NCI-H2227 (cell line): ENCODE measurements around the gene TPBGL.

ENCODE experiments used
- DNase-seq: peaks from one replicate; lab custom pipeline; 2025; ENCODE audit not compliant: unreplicated experiment; lab: John Stamatoyannopoulos, UW

Gene TPBGL, protein sequence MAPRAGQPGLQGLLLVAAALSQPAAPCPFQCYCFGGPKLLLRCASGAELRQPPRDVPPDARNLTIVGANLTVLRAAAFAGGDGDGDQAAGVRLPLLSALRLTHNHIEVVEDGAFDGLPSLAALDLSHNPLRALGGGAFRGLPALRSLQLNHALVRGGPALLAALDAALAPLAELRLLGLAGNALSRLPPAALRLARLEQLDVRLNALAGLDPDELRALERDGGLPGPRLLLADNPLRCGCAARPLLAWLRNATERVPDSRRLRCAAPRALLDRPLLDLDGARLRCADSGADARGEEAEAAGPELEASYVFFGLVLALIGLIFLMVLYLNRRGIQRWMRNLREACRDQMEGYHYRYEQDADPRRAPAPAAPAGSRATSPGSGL

DNA sequence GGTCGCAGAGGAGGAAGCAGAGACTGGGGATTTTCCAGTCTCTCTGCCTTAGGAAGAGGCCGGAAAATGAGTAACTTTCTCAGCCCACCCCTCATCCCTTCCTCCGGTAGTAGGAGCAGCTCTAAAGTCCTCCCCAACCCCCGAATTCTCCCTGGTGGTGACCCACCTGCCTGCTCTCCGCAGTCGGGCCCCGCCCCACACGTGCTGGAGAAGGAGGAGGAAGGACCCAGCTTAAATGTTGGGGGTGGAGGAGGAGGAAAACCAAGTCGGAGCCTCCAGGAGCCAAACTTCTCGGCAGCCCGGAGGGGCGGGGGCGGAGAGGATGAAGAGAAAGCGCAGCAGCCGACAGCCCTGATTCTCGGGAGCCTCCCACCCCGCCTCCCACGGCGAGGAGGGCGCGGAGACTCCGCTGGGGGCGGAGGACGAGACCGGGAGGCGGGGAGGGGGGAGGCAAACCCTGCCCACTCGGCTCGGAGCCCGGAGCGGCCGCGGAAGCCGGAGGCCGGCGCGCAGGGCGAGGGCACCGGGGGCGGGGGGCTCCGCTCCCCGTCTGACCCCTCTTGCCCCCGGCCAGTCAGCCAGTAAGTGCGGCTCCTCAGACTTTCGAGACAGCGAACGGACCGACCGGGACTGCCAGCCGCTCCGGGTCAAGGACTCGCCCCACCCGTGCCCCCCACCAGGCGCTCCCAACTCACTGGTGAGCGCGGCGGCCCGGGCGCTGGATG is at the start of gene TPBGL:
Gene TPBGL (plus strand): TSS at position 464 of the 725 bp plus-strand sequence. CDS start 276 bp downstream, outside the sequence.
- DNase-seq = peak; percentile 59

DNA sequence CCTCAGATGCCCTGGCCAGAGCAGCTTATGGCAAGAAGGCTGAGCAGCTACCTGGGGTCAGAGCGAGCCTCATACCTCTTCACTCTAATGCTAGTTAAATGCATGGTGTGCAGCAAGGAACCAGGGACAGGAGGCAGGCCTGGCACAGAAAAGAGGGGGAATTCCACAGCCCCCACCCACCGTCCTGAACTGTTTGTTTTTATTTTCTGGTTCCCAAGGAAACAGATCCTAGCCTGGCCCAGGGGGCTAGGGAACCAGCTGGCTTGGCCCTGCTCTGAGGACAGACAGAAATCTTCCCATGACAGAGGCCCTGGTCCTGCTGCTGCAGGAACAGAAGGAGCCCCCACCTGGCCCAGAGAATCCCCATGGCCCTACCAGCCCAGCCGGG is 49.2 kb upstream of the TPBGL start:
- DNase-seq = peak; percentile 36

- DNase-seq = no peak
These were observed 47.3 kb upstream of the TPBGL start for GRCh38 chr11:75193271-75193670.

DNA sequence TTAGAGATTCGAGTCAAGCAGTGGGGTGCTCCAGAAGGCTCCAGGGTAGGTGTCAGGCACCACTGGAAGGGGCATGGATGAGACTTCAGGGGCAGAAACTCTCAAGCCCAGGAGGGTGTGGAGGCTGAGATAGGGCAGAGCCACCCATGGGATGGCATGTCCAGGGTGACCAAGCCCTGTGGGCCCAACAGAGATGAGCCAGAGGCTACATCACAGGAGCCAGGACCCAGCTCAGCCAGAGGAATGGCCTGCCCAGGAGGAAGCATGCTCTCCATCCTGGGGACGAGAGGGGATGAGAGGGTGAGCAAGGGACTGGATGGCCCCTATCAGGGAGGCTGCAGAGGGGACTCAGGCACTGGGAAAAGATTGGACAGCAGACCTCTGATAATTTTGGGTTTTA is 46.9 kb upstream of the TPBGL start:
- DNase-seq = no peak

DNA sequence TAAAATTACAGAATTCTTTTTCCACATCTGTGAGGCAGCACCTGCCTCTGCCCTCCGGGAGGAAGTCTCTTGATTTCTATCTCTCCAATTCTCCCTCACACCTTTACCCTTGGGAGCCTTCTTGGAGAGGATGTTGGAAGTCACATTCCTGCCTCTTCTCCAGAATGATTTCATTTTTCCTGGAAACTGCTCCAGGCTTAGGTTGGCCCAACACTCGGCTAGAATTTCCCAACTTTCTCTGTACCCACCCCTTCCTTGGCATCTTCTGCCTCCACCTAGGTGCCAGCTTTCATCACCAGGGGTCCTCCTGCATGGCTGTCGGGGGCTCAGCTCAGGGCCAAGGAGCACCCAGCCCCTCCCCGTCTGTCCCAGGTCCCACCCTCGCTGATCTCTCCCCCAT is 46.4 kb upstream of the TPBGL start:
- DNase-seq = no peak

DNA sequence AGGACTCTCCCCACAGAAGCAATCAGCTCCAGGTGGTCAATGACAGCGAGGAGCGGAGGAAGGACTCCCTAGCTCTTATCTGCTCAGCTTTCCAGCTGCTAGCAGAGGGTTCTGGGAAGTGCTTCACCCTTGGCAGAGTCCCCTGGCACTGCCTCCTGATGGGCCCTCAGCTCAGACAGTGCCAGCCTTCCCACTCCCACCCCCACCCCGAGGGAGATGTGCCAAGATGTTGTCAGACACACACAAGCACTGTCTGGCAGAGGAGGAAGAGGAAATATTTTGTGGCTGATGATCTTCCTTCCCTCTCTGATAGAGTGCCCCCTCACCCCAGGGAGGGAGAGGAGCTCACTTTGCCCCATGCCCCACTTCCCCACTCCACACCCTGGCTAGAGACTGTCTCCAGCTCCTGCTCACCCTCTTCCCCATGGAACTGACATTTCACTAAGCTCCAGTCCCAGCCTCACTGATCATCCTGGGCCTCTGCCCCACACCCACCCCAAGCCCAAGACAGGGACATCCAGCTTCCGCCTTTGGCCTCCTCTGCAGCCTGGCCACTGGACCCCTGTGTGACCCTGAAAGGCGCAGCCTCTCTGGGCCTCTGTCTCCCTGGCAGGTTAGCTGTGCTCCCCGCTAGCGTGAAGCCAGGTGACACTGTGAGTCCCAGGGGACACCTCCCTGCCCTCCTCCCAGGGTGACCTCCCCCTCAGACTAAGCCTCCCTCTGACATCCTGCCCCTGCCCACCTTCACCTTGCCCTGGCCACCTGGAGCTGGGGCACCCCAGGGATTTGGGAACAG is 45.2 kb upstream of the TPBGL start:
- no peak for DNase-seq

GRCh38 chr11:75196426-75196825 is 44.1 kb upstream of the TPBGL start:
- no peak for DNase-seq

DNA sequence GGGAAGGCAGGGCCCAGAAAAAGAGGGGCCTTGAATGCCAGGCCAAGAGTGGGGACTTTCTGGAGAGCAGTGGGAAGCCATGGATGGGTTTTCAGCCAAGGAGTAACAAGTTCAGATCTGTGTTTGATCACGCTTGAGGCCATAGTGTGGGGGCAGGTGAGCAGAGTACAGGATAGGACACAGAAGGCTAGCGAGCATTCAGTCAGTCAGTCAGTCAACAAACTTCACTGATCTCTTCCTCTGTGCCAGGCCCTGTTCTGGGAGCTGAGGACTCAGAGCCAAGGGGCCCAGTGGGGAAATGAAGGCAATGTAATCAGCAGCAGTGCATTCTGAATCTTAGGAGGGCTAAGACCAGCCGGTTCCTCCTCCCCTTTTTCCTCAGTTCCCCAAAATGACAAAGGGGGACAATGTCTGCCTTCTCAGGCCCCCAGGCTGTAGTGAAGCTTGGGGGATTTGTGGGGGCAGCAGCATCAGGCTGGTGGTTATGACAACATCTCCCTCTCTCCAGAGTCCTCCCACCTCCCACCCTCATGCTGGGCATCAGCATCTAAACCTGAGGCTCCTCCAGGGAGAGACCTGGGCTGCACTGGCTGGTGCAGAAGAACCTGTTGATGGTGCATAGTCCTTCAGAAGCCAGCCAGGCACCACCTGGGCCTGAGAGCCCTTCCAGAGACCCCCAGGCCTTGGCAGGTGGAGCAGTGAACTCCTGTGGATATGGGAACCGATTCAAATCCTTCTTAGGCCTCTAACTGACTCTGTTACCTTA is 42.9 kb upstream of the TPBGL start:
- no peak for DNase-seq

- DNase-seq = no peak
These were observed 42.1 kb upstream of the TPBGL start for GRCh38 chr11:75198278-75198973.

DNA sequence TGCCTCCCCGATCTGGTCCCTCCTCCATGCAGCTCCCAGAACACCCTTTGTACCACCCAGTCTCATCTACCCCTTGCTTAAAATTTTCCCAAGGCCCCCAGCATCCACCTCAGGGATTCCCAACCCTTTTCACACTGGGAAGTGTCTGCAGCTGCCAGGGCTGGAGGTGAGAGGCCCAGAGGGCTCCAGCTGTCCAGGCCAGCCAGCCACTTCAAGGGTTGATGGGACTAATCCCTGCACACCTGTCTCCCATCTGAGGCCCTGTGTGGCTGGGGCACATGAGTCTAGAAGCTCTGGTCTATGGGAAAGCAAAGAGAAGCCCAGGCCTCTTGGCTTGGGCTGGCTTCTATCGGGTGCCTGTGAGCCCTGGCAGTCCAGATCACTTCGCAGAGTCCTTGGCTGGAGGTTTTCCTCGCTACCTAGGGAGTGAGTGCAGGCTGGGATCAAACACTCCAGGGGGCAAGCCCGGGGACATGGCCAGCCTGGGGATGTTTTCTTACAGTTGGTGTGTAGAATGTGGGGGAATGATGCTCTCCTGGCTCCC is 41.1 kb upstream of the TPBGL start:
- DNase-seq = no peak

GRCh38 chr11:75200051-75200450 is 40.5 kb upstream of the TPBGL start:
- no peak for DNase-seq

DNA sequence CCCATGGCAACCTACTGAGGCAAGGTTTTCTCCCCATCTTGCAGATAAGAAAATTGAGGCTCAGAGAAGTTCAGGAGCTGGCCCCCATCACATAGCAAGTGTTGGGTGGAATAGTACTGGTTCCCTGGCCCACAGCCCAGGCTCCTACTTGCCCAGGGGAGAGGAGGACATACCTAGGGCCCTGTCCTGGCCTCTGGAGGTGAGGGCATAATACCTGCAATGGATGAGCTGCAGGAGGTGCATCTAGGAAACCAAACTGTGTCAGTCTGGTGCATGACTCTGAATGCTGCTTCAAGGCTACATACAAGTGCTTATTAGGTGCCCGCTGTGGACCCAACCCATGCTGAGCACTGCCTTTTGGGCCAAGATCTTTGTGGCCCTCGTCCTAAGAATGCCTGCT is 40.0 kb upstream of the TPBGL start:
- DNase-seq = no peak

DNA sequence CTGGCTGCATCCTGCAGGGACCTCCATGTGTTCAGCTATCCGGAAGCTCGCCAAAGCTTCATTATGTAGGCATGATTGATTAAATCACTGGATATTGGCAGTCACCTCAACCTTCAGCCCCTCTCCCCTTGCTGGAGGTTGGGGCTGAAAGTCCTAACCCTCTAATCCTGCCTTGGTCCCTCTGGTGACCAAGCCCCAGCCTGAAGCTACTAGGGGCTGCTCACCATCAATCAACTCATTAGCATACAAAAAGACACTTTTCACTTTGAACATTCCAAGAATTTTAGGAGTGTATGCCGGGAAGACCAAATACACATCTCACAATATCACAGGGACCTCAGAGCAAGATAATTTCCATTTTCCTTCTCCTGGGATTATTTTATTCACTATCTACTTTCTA is 38.8 kb upstream of the TPBGL start:
- no peak for DNase-seq

DNA sequence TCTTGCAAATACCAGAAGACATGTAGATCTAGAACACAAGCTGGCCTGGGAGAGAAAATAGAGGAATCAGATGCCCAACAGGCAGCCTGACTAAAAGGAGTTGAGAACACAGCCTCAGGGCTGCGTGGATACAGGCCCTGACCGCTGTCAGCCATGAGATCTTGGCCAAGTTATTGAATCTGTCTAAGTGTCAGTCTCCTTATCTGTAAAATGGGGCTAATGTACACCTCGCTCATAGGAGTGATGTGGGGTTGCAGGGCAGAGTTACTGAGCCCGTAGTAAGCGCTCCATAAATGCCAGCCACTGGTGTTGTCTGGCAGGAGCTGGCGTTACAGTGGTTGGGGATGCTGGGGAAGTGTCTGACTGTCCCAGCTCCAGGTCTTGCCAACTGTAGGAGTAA is 38.4 kb upstream of the TPBGL start:
- DNase-seq = no peak

DNA sequence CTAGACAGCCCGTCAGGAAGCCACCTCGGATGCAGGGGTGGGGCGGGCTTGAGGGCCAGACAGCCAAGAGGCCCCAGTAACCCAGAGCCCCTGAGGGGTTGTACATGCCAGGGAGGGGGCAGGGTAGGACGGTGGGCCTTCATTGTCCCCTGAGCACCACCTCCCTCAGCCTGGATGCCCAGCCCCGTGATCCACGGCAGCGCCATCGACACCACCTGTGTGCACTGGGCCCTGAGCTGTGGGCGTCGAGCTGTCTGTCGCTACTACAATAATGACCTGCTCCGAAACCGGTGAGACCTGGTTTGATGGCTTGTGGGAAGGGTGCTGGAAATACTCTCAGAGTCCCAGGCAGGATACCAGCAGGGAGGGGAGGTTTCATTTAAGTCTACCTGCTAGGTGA is 37.4 kb upstream of the TPBGL start:
- no peak for DNase-seq

GRCh38 chr11:75203641-75204011 is 36.9 kb upstream of the TPBGL start:
- no peak for DNase-seq

DNA sequence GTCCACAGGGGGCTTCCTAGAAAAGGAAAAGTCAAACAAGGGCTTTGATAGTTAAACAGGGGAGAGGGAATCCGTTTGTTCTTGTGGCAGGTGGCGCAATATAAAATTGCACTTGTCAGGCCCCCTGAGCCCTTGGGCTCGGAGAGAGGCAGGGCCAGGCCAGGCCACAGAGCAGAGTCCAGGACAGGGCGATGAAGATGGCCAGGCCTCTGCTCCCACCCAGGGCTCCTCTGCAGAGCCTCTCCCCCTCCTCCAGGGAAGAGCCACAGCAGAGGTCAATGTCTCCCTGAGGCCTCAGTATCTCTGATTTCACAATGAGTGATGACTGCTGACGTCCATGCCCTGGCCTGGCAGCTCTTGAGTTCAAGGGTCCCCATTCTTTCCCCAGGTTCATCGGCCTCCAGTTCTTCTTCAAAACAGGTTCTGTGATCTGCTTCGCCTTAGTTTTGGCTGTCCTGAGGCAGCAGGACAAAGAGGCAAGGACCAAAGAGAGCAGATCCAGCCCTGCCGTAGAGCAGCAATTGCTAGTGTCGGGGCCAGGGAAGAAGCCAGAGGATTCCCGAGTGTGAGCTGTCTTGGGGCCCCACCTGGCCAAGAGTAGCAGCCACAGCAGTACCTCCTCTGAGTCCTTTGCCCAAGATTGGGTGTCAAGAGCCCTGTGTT is 36.4 kb upstream of the TPBGL start:
- no peak for DNase-seq

- peak; percentile 81 for DNase-seq
These were observed 35.6 kb upstream of the TPBGL start for GRCh38 chr11:75204685-75205563.

GRCh38 chr11:75205564-75206020 is 35.0 kb upstream of the TPBGL start:
- no peak for DNase-seq
